GM21717 (cell line): Measurements from ENCODE around the gene GAK.
"Not testable (repeated sequence)": the region's sequence is repeated elsewhere in the genome, so short reads cannot be mapped to it uniquely, and the experiment has no call there.

Experiments used
- ATAC-seq: cut with Tn5 transposase; IDR thresholded peaks from one replicate; pipeline ENCODE4 v1.9.1; 2021; ENCODE audit warnings: mild to moderate bottlenecking, moderate library complexity; ENCODE audit not compliant: unreplicated experiment

The GAK gene

GRCh38 chr4:953574-953915, 21.4 kb upstream of the GAK start:
- ATAC-seq: no peak

- no peak for ATAC-seq
Observed at GRCh38 chr4:952881-953573, 20.9 kb upstream of the GAK start.

- ATAC-seq: no peak
Observed at GRCh38 chr4:951594-952468, 19.7 kb upstream of the GAK start.

DNA sequence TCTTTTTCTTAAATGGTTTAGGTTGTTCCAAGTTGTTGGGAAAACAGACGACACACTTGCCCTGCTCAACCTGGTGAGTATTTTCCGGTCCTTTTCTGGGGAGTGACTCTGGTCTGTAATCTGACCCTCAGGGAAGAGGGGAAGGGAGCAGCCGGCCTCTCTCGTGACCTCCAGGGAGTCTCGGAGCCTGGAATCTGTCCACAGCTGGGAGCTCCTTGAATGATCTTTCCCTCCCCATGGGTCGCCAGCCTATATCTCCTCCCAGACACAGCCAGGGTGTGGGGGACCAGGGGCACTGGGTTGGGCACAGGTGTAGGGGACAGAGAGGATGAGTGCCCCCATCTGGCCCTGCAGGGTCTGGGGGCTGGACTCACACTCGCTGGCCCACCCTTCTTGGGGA, 19.1 kb upstream of the GAK start:
- no peak for ATAC-seq

DNA sequence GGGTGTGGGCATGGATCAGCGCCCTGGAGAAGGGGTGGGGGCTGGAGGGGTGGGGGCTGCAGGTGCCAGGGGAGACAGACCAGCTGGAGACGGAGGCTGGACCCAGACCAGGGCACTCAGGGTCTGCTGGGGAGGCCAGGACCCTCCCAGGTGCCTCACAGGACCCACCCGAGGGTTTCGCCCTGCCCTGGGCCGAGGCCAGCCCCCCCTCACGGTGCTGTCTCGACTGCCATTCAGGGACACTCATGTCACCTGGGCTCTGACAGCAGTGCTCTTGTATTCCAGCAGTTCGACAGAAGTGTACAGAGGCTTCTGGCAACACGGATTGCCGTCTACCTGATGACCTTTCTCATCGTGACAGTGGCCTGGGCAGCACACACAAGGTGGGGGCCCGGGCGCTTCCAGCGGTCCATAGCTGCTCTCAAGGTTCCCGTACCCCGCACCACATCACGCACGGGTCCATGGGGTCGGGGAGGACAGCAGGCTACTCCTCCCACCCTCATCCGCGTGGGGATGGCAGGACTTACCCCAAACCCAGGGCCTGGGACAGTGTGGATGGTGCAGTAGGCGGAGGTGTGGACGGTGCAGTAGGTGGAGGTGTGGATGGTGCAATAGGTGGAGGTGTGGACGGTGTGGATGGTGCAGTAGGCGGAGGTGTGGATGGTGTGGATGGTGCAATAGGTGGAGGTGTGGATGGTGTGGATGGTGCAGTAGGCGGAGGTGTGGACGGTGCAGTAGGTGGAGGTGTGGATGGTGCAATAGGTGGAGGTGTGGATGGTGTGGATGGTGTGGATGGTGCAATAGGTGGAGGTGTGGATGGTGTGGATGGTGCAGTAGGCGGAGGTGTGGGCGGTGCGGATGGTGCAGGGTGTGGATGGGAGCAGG, 18.3 kb upstream of the GAK start:
- ATAC-seq: no peak

- no peak for ATAC-seq
Observed at GRCh38 chr4:949656-950055, 17.5 kb upstream of the GAK start.

DNA sequence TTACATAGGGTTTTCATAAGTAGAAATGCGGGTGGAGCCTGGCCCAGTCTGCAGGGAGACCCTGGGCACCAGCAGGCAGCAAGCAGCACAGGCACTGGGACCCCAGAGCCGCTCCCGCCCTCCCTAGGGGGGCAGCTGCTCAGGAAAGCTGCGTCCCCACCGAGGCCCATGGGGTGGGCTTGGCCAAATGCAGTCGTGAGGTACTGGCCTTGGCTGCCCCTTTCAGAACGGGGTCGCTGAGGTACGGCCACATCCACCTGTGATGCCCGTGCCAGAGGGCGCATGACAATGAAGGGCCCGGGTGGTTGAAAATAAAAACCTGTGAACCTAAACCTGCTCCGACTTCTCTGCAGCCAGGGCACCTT, 16.8 kb upstream of the GAK start:
- no peak for ATAC-seq

DNA sequence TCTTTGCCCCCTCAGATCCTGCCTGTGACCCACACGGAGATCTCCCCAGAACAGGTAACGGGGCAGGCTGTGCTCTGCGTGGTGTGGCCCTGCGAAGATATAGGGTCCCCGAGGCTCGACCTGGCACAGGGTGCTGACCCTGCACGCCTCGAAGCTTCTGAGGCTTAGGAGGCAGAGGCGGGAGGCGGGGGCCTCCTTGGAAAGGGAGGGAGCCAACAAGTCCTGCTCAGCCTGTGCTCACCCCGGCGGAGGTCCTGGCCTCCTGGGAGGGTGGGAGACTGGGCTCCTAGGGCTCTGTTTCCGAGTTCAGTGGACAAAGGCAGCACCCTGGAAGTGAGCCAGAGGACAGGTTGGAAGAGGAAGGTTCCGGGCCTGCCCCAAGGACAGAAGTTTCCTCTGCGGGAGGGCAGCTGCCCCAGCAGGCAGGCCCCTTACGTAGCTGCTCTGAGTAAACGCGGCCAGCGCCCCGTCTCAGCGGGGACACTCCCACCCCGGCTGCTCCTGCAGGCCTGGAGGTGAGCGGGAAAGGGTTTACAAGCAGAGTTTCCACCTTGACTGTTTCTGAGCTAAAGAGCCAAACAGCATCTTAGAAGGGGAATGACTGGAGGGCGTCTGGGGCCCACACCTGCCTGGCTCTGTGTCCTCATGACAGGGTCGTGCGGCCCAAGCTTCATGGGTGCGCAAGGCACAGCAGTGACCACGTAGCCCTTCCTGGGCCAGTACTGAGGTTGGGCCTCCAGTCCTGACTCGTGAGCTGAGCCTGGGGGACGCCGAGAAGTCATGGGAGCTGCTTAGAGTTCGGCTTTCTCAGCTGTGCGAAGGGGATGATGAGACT, 16.2 kb upstream of the GAK start:
- no peak for ATAC-seq

DNA sequence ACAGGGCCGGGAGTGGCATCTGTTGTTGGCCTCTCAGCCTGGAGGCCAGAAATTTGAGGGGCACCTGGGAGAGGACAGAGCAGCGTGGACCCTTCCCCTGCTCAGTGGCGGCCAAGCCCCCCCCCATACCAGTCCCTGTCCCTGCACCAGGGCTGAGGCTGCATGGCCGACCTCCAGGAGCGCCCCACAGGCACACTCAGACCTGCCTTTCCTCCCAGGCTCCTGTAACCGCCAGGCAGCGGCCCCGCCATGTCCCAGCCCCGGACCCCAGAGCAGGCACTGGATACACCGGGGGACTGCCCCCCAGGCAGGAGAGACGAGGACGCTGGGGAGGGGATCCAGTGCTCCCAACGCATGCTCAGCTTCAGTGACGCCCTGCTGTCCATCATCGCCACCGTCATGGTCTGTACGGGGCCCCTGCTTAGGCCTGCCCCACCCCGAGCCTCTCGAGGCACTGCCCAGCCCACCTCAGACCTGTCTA, 15.4 kb upstream of the GAK start:
- ATAC-seq: no peak

DNA sequence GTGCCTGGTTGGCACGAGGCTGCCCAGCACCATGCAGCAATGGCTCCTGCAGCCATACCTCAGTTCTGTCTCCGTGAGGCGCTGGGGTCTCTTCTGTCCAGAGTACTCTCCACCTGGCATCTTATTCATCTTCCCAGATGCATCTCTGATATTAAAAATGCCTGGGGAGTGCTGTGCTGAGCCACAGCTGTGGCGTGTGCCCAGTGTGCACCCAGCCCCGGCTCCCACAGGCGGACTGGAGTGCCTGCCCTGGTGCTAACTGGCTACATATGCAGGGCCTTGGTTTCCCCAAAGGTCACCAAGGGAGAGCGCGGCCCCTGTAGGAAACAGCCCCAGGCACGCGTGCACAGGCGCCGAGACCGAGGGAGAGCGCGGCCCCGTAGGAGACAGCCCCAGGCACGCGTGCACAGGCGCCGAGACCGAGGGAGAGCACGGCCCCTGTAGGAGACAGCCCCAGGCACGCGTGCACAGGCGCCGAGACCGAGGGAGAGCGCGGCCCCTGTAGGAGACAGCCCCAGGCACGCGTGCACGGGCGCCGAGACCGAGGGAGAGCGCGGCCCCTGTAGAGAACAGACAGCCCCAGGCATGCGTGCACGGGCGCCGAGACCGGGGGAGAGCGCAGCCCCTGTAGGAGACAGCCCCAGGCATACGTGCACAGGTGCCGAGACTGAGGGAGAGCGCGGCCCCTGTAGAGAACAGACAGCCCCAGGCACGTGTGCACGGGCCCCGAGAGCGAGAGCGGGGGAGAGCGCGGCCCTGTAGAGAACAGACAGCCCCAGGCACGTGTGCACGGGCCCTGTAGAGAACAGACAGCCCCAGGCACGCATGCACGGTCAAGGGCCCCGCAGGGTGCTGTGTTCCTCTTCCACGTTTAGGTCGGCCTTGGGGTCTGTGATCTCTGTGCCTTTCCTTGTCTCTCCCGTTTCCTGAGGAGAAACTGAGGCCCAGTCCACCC, 14.7 kb upstream of the GAK start:
- no peak for ATAC-seq

DNA sequence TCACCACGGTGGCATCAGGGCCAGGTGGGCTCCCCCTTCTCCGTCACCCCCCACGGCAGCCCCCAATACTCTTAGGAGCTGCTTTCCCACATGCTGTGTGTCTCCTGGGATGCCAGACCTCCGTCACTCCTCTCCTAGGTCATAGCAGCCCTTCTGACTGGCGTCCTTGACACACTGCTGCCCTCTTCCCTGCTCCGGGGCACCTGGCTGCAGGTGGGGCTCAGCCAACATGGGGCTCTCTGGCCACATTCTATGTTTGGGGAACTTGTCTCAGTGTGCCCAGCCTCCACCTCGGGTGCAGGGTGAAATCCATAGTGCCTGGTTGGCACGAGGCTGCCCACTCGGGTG, 14.0 kb upstream of the GAK start:
- ATAC-seq: no peak

GRCh38 chr4:945274-946102, 13.4 kb upstream of the GAK start:
- no peak for ATAC-seq

DNA sequence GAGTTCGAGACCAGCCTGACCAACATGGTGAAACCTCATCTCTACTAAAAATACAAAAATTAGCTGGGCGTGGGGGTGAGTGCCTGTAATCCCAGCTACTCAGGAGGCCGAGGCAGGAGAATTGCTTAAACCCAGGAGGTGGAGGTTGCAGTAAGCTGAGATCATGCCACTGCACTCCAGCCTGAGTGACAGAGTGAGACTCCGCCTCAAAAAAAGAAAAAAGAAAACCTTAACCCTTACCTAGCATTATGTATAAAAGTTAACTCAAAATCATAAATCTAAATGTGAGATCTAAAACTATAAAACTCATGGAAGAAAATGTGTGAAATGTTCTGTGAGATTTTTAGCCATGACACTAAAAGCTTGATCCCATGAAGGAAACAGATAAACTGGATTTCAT, 7.4 kb upstream of the GAK start:
- not testable (repeated sequence) for ATAC-seq

- ATAC-seq: peak; percentile 12
Observed at GRCh38 chr4:932713-933070, 576 bp upstream of the GAK start.

DNA sequence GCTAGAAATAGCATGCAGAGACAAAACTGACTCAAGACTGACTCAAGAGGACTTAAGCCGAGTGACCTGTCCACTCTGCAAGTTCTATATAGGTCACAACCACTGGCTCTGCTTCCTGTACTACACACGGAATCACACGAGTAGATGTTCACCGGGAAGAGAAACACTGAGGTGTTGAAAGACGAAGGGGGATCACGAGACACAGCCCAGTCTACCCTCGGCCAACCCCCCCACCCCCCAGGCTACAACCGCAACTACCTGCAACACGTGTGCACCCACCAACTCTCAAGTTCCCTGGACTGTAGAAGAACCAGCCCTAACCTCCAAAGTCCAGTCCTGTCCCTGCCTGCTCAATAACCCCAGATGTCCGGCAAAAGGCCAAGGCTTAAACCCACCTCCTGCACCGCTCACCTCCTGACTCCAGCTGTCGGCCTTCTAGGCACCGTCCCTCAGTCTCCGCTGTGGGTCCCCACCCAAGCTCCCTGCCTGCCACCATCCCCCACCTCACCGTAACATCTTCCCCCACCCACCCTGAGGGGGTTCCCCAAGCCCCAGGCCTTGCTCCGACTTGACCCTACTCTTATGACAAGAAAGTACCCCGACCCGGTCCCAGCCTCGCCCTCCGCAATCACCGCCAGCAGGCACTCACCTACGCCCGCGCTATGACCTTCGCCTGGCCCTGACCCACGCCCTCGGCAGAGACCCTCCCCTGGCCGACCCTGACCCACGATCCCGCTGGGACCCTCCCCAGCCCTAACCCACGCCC, 739 bp downstream of the GAK start:
- peak; percentile 5 for ATAC-seq

- ATAC-seq: no peak
Observed at GRCh38 chr4:930827-931193, 1.3 kb downstream of the GAK start.

GRCh38 chr4:930028-930551, 2.0 kb downstream of the GAK start:
- no peak for ATAC-seq
